SK-N-SH (cell line): ENCODE data around the gene PAX2. TPM values are rescaled to one million over a fixed set of nuclear protein-coding genes. Genes with fewer than 3 reads are reported as not detected.

Experiments used
- CTCF ChIA-PET: fragments of 300-600, 350-600 bp; formaldehyde crosslinking; extraction: SDS; loops from one replicate; lab custom pipeline; 2021; lab: Yijun Ruan, JAX
- POLR2A ChIA-PET: fragments of 350-600 bp; sonication (Branson Sonifier 250); formaldehyde crosslinking; extraction: SDS; loops from one replicate; lab custom pipeline; 2020; ENCODE audit warnings: antibody characterized with exemption, inconsistent platforms; lab: Yijun Ruan, JAX
- DNase-seq: peaks from one replicate; pipeline ENCODE4 v3.0.0; 2012
- H2AFZ ChIP-seq: fragments of 200-600 bp; sonication (generic); 2 replicates; pipeline ENCODE4 v1.8.1; 2016; ENCODE audit warnings: antibody characterized with exemption, mild to moderate bottlenecking, low read depth
- H3F3A ChIP-seq: fragments of 200-600 bp; sonication (generic); replicated peaks from 2 replicates; pipeline ENCODE3; 2016; ENCODE audit warnings: antibody characterized with exemption, mild to moderate bottlenecking; ENCODE audit not compliant: insufficient read depth
- H3K27ac ChIP-seq, 2 experiments: fragments of 200-500 bp in 1 of 2; fragments of 200-600 bp in 1 of 2; sonication (Bioruptor generic) in 1 of 2; sonication (generic), shearing (Covaris generic) in 1 of 2; 2 replicates each; pipeline versions ENCODE4 v1.5.1 to v1.6.1; 2014 to 2016; ENCODE audit warnings: low read depth in 2 of 2, inconsistent platforms in 1 of 2, low read length in 1 of 2, mild to moderate bottlenecking in 1 of 2, mixed read lengths in 1 of 2
- H3K27me3 ChIP-seq: fragments of 200-600 bp; sonication (generic), shearing (Covaris generic); 2 replicates; pipeline ENCODE4 v1.6.1; 2016; ENCODE audit warnings: mixed run types; ENCODE audit not compliant: insufficient read depth
- H3K36me3 ChIP-seq, 2 experiments: fragments of 200-500 bp in 1 of 2; fragments of 200-600 bp in 1 of 2; sonication (Bioruptor generic) in 1 of 2; sonication (generic) in 1 of 2; replicated peaks in 1 of 2; 2 replicates each; pipeline versions ENCODE3 to v1.5.1; 2014 to 2016; ENCODE audit warnings: low read length in 1 of 2, mild to moderate bottlenecking in 1 of 2; ENCODE audit not compliant: insufficient read depth in 2 of 2, control insufficient read depth in 1 of 2
- H3K4me1 ChIP-seq, 2 experiments: fragments of 200-500 bp in 1 of 2; fragments of 200-600 bp in 1 of 2; sonication (Bioruptor generic) in 1 of 2; sonication (generic), shearing (Covaris generic) in 1 of 2; 2 replicates each; pipeline versions ENCODE4 v1.5.1 to v1.6.1; 2014 to 2016; ENCODE audit warnings: low read depth in 1 of 2, low read length in 1 of 2, mixed run types in 1 of 2; ENCODE audit not compliant: insufficient read depth in 2 of 2, control insufficient read depth in 1 of 2
- H3K4me2 ChIP-seq: fragments of 200-600 bp; sonication (generic), shearing (Covaris generic); 2 replicates; pipeline ENCODE4 v1.6.1; 2017; ENCODE audit warnings: mixed run types
- H3K4me3 ChIP-seq, 2 experiments: fragments of 200-500 bp in 1 of 2; fragments of 200-600 bp in 1 of 2; sonication (Bioruptor generic) in 1 of 2; sonication (generic), shearing (Covaris generic) in 1 of 2; 2 replicates each; pipeline versions ENCODE4 v1.5.1 to v1.8.1; 2014 to 2016; ENCODE audit warnings: low read depth in 2 of 2, inconsistent platforms in 1 of 2, low read length in 1 of 2, mild to moderate bottlenecking in 1 of 2, mixed read lengths in 1 of 2, moderate library complexity in 1 of 2
- H3K79me2 ChIP-seq: fragments of 200-600 bp; sonication (generic); 2 replicates; pipeline ENCODE4 v1.8.1; 2017; ENCODE audit warnings: mild to moderate bottlenecking; ENCODE audit not compliant: insufficient read depth
- H3K9ac ChIP-seq: fragments of 200-600 bp; sonication (generic); 2 replicates; pipeline ENCODE4 v1.6.1; 2017; ENCODE audit warnings: mixed run types
- H3K9me2 ChIP-seq: fragments of 200-600 bp; sonication (generic); 2 replicates; pipeline ENCODE4 v1.6.1; 2017; ENCODE audit warnings: mixed run types
- H3K9me3 ChIP-seq: fragments of 200-600 bp; sonication (generic); 2 replicates; pipeline ENCODE4 v1.6.1; 2017; ENCODE audit warnings: mixed run types, mild to moderate bottlenecking, moderate library complexity
- H4K20me1 ChIP-seq: fragments of 200-600 bp; sonication (generic); 2 replicates; pipeline ENCODE4 v1.6.1; 2017; ENCODE audit warnings: mild to moderate bottlenecking, mixed run types; ENCODE audit not compliant: insufficient read depth
- FOSL2 ChIP-seq: IDR thresholded peaks from 2 replicates; pipeline ENCODE4 v1.4.0; 2012; ENCODE audit warnings: low read depth, mild to moderate bottlenecking, moderate library complexity, borderline replicate concordance
- FOXJ3 ChIP-seq: sonication (generic); formaldehyde crosslinking; IDR thresholded peaks from 2 replicates; pipeline ENCODE4 v1.5.1; 2020; ENCODE audit warnings: mild to moderate bottlenecking, missing genetic modification reagents
- GATA2 ChIP-seq: sonication (generic); formaldehyde crosslinking; IDR thresholded peaks from 2 replicates; pipeline ENCODE4 v1.5.0; 2020; ENCODE audit warnings: mild to moderate bottlenecking, missing genetic modification reagents
- MEF2A ChIP-seq: IDR thresholded peaks from 2 replicates; pipeline ENCODE4 v1.4.0; 2012; ENCODE audit warnings: low read depth, borderline replicate concordance
- POLR2AphosphoS5 ChIP-seq: IDR thresholded peaks from 2 replicates; pipeline ENCODE4 v1.6.1; 2012; ENCODE audit warnings: low read depth, low read length
- RAD21 ChIP-seq: IDR thresholded peaks from 2 replicates; pipeline ENCODE4 v1.6.1; 2012; ENCODE audit warnings: mild to moderate bottlenecking, low read length
- USF1 ChIP-seq: IDR thresholded peaks from 2 replicates; pipeline ENCODE4 v1.4.0; 2012; ENCODE audit warnings: low read depth, borderline replicate concordance
- YY1 ChIP-seq: IDR thresholded peaks from 2 replicates; pipeline ENCODE4 v1.4.0; 2012; ENCODE audit warnings: low read depth, mild to moderate bottlenecking
- ZBTB33 ChIP-seq: IDR thresholded peaks from 2 replicates; pipeline ENCODE4 v1.4.0; 2012; ENCODE audit warnings: low read depth, borderline replicate concordance
- WGBS: methylation state at CpG from one replicate; pipeline ENCODE4 v1.1.6; 2017; ENCODE audit warnings: low lambda C conversion rate; 5-methylcytosine and 5-hydroxymethylcytosine counted together
- polyA plus RNA-seq, 3 experiments: library from polyadenylated mRNA; depleted of rRNA; stranded (reverse); fragments of >200 nt; gene quantifications; 2 replicates each; pipeline ENCODE4 v1.2.3, GENCODE V29; 2012

PAX2 gene
- polyA plus RNA-seq, 1 of the 3 experiments (the other 2 are of a cell fraction) = not detected

- H3K27me3 ChIP-seq = peaks cover 18% of the 10 kb centered on the region; the same call in 1 of the 2 replicates
- no peaks in the 10 kb centered on the region for H3K9me3 ChIP-seq
- no peaks in the 10 kb centered on the region for H3F3A ChIP-seq
- H2AFZ ChIP-seq = no peak overlapping the region
- ChIA-PET POLR2A (interaction anchor here (0.8 to 1.1 kb wide), 2 partner anchors 18 to 75 kb away, joined by 3 read pairs; no protein-coding TSS in a partner anchor), CTCF (interaction anchor here (0.7 to 1.7 kb wide), 14 partner anchors 10 to 269 kb away, joined by 3 to 8 read pairs (median 3); no protein-coding TSS in a partner anchor)
- 35% methylated on average over 18 of the region's 18 CpGs for WGBS
- no peaks in the 10 kb centered on the region for H3K9me2 ChIP-seq
- no peak overlapping the region for H3K4me2 ChIP-seq
- H4K20me1 ChIP-seq = no peaks in the 10 kb centered on the region
- no peaks in the 10 kb centered on the region for H3K79me2 ChIP-seq
- TF ChIP-seq MEF2A (no peak), RAD21 (peak; percentile 30; the same call in 1 of the 2 replicates), GATA2 (CRISPR knock-in tag) (peak; percentile 71), ZBTB33 (no peak), USF1 (no peak), YY1 (no peak)
- no peak overlapping the region for H3K9ac ChIP-seq
- peak overlapping the region in 1 of 2 experiments; percentile 80; a peak in 2 of 4 replicates for H3K27ac ChIP-seq
- H3K4me1 ChIP-seq = peaks cover 0 to 57% of the 10 kb centered on the region in 2 experiments; a peak in 1 of 4 replicates
- no peaks in the 10 kb centered on the region for H3K36me3 ChIP-seq
- DNase-seq = peak; percentile 77
- H3K4me3 ChIP-seq = no peak overlapping the region
Observed at GRCh38 chr10:100788002-100788903, 42.9 kb downstream of the PAX2 start.

- H2AFZ ChIP-seq = no peak overlapping the region
- H3K27me3 ChIP-seq = peaks cover 27% of the 10 kb centered on the region; the same call in 1 of the 2 replicates
- H3K9me3 ChIP-seq = no peaks in the 10 kb centered on the region
- no peaks in the 10 kb centered on the region for H4K20me1 ChIP-seq
- no peak overlapping the region for H3K9ac ChIP-seq
- no peak for DNase-seq
- POLR2A ChIA-PET = interaction anchor here (1.0 kb wide), 1 partner anchor 11 kb away, joined by 3 read pairs; no protein-coding TSS in a partner anchor
- 50% methylated on average over 1 of the region's 7 CpGs for WGBS
- peak overlapping the region in 1 of 2 experiments; percentile 57; a peak in 1 of 4 replicates for H3K27ac ChIP-seq
- H3K4me1 ChIP-seq = peaks cover 0 to 51% of the 10 kb centered on the region in 2 experiments; a peak in 1 of 4 replicates
- CTCF ChIA-PET = interaction anchor here (1.0 to 1.9 kb wide), 5 partner anchors 11 to 48 kb away, joined by 3 to 7 read pairs (median 5); no protein-coding TSS in a partner anchor
- no peak overlapping the region for H3K4me3 ChIP-seq
- H3F3A ChIP-seq = no peaks in the 10 kb centered on the region
- H3K36me3 ChIP-seq = no peaks in the 10 kb centered on the region
- H3K79me2 ChIP-seq = no peaks in the 10 kb centered on the region
- no peaks in the 10 kb centered on the region for H3K9me2 ChIP-seq
- TF ChIP-seq FOXJ3 (no peak), POLR2AphosphoS5 (no peak), FOSL2 (no peak)
- H3K4me2 ChIP-seq = no peak overlapping the region
Observed at GRCh38 chr10:100790761-100791208, 45.4 kb downstream of the PAX2 start.
